Measurements from ENCODE around the gene ADRA2B.

GRCh38 chr2:96139181-96139758 lies 22.9 kb upstream of the ADRA2B start:
- TF ChIP-seq, protein P1, sequence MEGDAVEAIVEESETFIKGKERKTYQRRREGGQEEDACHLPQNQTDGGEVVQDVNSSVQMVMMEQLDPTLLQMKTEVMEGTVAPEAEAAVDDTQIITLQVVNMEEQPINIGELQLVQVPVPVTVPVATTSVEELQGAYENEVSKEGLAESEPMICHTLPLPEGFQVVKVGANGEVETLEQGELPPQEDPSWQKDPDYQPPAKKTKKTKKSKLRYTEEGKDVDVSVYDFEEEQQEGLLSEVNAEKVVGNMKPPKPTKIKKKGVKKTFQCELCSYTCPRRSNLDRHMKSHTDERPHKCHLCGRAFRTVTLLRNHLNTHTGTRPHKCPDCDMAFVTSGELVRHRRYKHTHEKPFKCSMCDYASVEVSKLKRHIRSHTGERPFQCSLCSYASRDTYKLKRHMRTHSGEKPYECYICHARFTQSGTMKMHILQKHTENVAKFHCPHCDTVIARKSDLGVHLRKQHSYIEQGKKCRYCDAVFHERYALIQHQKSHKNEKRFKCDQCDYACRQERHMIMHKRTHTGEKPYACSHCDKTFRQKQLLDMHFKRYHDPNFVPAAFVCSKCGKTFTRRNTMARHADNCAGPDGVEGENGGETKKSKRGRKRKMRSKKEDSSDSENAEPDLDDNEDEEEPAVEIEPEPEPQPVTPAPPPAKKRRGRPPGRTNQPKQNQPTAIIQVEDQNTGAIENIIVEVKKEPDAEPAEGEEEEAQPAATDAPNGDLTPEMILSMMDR (IDR thresholded peaks at IDR 0.05), result no peak
- TF ChIP-seq POLR2A (IDR thresholded peaks at IDR 0.05), result no peak
- no peak for TF ChIP-seq POLR2AphosphoS5 (IDR thresholded peaks at IDR 0.05)
- TF ChIP-seq EP300 (IDR thresholded peaks at IDR 0.05; ENCODE audit: low read depth), result no peak
